ENCODE measurements around the gene C16orf87.

The C16orf87 gene

DNA sequence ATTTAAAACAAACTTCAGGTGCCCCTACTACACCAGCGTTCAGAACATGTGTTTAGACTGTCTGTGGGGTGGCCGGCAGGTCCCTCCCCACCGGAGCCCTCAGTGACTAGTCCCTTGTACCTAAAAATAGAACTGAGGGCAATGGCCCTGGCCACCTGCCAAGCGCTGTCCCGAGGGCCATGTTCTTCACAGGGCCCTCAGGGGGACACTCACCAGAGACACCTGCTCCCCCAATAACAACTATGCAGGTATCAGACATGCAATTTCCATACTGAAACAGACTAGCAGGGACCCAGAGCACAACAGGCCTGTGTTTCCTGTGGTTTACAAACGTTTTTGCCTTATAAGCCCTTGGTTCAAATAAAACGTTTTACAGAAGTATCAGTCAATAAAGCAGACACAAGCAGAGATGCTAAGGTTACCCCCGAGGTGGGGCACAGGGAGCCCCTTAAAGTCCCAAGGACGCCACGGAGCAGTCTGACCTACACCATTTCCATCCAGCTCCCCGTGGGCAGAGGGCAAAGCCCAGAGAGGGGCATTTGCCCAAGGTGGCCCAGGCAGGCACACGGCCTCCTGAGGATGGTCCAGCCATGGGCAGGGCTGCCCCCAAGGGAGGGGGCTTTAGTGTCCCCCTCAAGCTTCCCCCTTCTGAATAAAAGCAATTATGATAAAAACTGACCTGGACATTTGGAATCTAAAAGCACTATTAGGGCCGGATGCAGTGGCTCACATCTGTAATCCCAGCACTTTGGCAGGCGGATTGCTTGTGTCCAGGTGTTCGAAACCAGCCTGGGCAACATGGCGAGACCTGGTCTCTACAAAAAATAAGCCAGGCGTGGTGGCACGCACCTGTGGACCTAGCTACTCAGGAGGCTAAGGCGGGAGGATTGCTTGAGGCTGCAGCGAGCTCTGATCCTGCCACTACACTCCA lies 81.9 kb downstream of the C16orf87 start:
- Histone ChIP-seq H2BK5ac (ENCODE audit: low read depth, low read length, poor library complexity) (peak overlapping the region; percentile 66), H3K23ac (ENCODE audit: low read length) (no peak overlapping the region), H3K4me3 (ENCODE audit: low read depth, low read length) (no peak overlapping the region), H3K79me1 (ENCODE audit: low read length) (peaks cover 41% of the 10 kb centered on the region), H3K79me2 (ENCODE audit: control insufficient read depth, insufficient read depth, low read length, poor library complexity) (peaks cover 11% of the 10 kb centered on the region), H3K4me1 (ENCODE audit: control insufficient read depth in 1 of 2, insufficient read depth in 2 of 2, low read length in 2 of 2) (peaks cover 25 to 29% of the 10 kb centered on the region in 2 experiments), H2BK120ac (ENCODE audit: insufficient read depth, low read length, poor library complexity) (peak overlapping the region; percentile 79), H4K12ac (ENCODE audit: low read depth, low read length) (no peak overlapping the region), H4K8ac (ENCODE audit: low read depth, low read length) (peak overlapping the region; percentile 37), H3K27ac (ENCODE audit: low read depth, low read length) (peak overlapping the region; percentile 90), H3K18ac (ENCODE audit: low read length) (peak overlapping the region; percentile 55), H3K14ac (ENCODE audit: low read length) (peak overlapping the region; percentile 59), H4K91ac (ENCODE audit: low read depth, low read length) (peak overlapping the region; percentile 78), H3K4ac (ENCODE audit: low read depth, low read length) (peak overlapping the region; percentile 53), H3K36me3 (ENCODE audit: control insufficient read depth in 1 of 2, insufficient read depth in 2 of 2, low read length in 2 of 2) (no peaks in the 10 kb centered on the region), H3K9ac (ENCODE audit: low read length) (no peak overlapping the region), H3K9me3 (ENCODE audit: insufficient read depth, low read depth, low read length) (no peaks in the 10 kb centered on the region), H2AK5ac (ENCODE audit: low read length) (peak overlapping the region; percentile 90), H3K4me2 (ENCODE audit: low read length) (no peak overlapping the region), H2BK12ac (ENCODE audit: low read length) (peak overlapping the region; percentile 90), H2AFZ (ENCODE audit: insufficient read depth, low read length, poor library complexity) (no peak overlapping the region), H3K27me3 (ENCODE audit: insufficient read depth, low read length) (no peaks in the 10 kb centered on the region)
- no peak for DNase-seq
- no CpG with 5 or more reads among the region's 20 CpGs for WGBS (ENCODE audit: extremely low coverage, insufficient coverage, insufficient read length)

GRCh38 chr16:46747777-46748651 lies 83.0 kb downstream of the C16orf87 start, which contains the start of gene MYLK3:
Gene MYLK3 (minus strand): TSS chr16:46748344. CDS start chr16:46748193, 151 bp downstream.
- H3K9ac ChIP-seq (ENCODE audit: low read length): no peak within 1 kb of the TSS
- H4K12ac ChIP-seq (ENCODE audit: low read depth, low read length): peak within 1 kb of the TSS; percentile 47
- no peaks in the 10 kb centered on the region for H3K27me3 ChIP-seq (ENCODE audit: insufficient read depth, low read length)
- H2BK5ac ChIP-seq (ENCODE audit: low read depth, low read length, poor library complexity): peak within 1 kb of the TSS; percentile 94
- H3K18ac ChIP-seq (ENCODE audit: low read length): peak within 1 kb of the TSS; percentile 89
- H2AFZ ChIP-seq (ENCODE audit: insufficient read depth, low read length, poor library complexity): peak within 1 kb of the TSS; percentile 41
- peak; percentile 14 to 61 for DNase-seq
- H2AK5ac ChIP-seq (ENCODE audit: low read length): peak within 1 kb of the TSS; percentile 78
- H3K4me1 ChIP-seq (ENCODE audit: control insufficient read depth in 1 of 2, insufficient read depth in 2 of 2, low read length in 2 of 2): peaks cover 28 to 34% of the 10 kb centered on the region in 2 experiments
- peaks cover 11% of the 10 kb centered on the region for H3K79me2 ChIP-seq (ENCODE audit: control insufficient read depth, insufficient read depth, low read length, poor library complexity)
- H2BK120ac ChIP-seq (ENCODE audit: insufficient read depth, low read length, poor library complexity): peak within 1 kb of the TSS; percentile 98
- peak within 1 kb of the TSS; percentile 99 for H4K91ac ChIP-seq (ENCODE audit: low read depth, low read length)
- no peaks in the 10 kb centered on the region for H3K36me3 ChIP-seq (ENCODE audit: control insufficient read depth in 1 of 2, insufficient read depth in 2 of 2, low read length in 2 of 2)
- no peak within 1 kb of the TSS for H3K4me3 ChIP-seq (ENCODE audit: low read depth, low read length)
- H2BK12ac ChIP-seq (ENCODE audit: low read length): peak within 1 kb of the TSS; percentile 94
- peak within 1 kb of the TSS; percentile 90 for H3K27ac ChIP-seq (ENCODE audit: low read depth, low read length)
- no CpG with 5 or more reads among the region's 25 CpGs for WGBS (ENCODE audit: extremely low coverage, insufficient coverage, insufficient read length)
- H4K8ac ChIP-seq (ENCODE audit: low read depth, low read length): peak within 1 kb of the TSS; percentile 89
- H3K9me3 ChIP-seq (ENCODE audit: insufficient read depth, low read depth, low read length): no peaks in the 10 kb centered on the region
- no peak within 1 kb of the TSS for H3K23ac ChIP-seq (ENCODE audit: low read length)
- H3K4me2 ChIP-seq (ENCODE audit: low read length): peak within 1 kb of the TSS; percentile 34
- peak within 1 kb of the TSS; percentile 70 for H3K14ac ChIP-seq (ENCODE audit: low read length)
- peaks cover 42% of the 10 kb centered on the region for H3K79me1 ChIP-seq (ENCODE audit: low read length)
- H3K4ac ChIP-seq (ENCODE audit: low read depth, low read length): peak within 1 kb of the TSS; percentile 81

DNA sequence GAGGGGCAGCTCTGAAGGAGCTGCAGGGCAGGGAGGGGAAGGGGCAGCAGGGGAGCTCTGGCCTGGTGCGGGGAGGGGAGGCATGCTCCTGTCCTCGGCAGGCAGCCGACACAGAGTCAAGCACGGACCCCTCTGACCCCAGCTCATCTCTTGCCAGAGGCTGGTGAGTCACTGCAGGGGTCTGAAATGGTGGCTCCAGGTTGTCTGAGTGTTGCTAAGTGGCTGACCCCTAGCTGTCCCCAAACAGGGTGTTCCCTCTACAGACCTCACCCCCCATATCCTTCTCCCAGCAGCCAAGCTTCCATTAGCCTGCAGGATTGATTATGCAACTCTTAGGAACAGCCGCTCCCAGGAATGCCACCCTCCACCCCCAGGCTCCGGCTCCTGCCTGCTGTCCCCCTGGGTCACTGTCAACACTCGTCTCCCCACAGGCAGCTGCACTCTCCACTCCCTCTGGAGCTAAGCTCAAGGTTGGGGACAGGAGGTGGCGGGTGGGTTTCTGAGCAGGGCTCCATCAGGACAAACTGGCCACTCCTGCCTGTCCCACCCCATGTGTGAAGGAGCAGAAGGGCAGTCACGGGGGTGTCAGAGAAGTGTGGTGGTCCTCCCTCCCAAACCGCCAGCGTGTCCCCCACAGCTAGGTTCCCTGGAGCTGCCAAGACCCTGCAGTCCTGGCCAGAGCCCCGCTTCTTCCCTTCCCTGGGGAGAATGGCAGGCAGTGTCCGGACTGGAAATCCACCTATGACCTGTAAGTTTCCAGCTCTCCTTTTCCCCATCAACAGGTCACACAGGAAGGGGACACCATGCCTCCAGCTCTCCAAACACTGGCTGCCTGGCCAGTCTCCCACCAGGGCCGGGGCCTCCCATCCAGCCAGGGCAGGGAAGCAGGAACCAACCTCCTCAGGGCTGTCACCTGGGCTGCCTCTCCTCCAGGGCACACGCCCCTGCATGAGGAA lies 83.9 kb downstream of the C16orf87 start:
- Histone ChIP-seq H4K91ac (ENCODE audit: low read depth, low read length) (peak overlapping the region; percentile 99), H2BK12ac (ENCODE audit: low read length) (peak overlapping the region; percentile 94), H2BK5ac (ENCODE audit: low read depth, low read length, poor library complexity) (peak overlapping the region; percentile 94), H2AK5ac (ENCODE audit: low read length) (peak overlapping the region; percentile 72), H3K9ac (ENCODE audit: low read length) (no peak overlapping the region), H3K23ac (ENCODE audit: low read length) (no peak overlapping the region), H3K27ac (ENCODE audit: low read depth, low read length) (peak overlapping the region; percentile 90), H3K4me3 (ENCODE audit: low read depth, low read length) (no peak overlapping the region), H4K12ac (ENCODE audit: low read depth, low read length) (peak overlapping the region; percentile 47), H3K79me2 (ENCODE audit: control insufficient read depth, insufficient read depth, low read length, poor library complexity) (peaks cover 15% of the 10 kb centered on the region), H3K36me3 (ENCODE audit: control insufficient read depth in 1 of 2, insufficient read depth in 2 of 2, low read length in 2 of 2) (no peaks in the 10 kb centered on the region), H4K8ac (ENCODE audit: low read depth, low read length) (peak overlapping the region; percentile 89), H3K27me3 (ENCODE audit: insufficient read depth, low read length) (no peaks in the 10 kb centered on the region), H2AFZ (ENCODE audit: insufficient read depth, low read length, poor library complexity) (peak overlapping the region; percentile 41), H3K4me1 (ENCODE audit: control insufficient read depth in 1 of 2, insufficient read depth in 2 of 2, low read length in 2 of 2) (peaks cover 35 to 40% of the 10 kb centered on the region in 2 experiments), H3K79me1 (ENCODE audit: low read length) (peaks cover 49% of the 10 kb centered on the region), H3K4me2 (ENCODE audit: low read length) (peak overlapping the region; percentile 34), H3K9me3 (ENCODE audit: insufficient read depth, low read depth, low read length) (no peaks in the 10 kb centered on the region), H2BK120ac (ENCODE audit: insufficient read depth, low read length, poor library complexity) (peak overlapping the region; percentile 98), H3K4ac (ENCODE audit: low read depth, low read length) (peak overlapping the region; percentile 81), H3K14ac (ENCODE audit: low read length) (peak overlapping the region; percentile 70), H3K18ac (ENCODE audit: low read length) (peak overlapping the region; percentile 89)
- no CpG with 5 or more reads among the region's 15 CpGs for WGBS (ENCODE audit: extremely low coverage, insufficient coverage, insufficient read length)
- DNase-seq: no peak
